Fibroblast of lung (primary cell): Measurements from ENCODE around the gene HSPA13. TPM values are rescaled to one million over a fixed set of nuclear protein-coding genes. Genes with fewer than 3 reads are reported as not detected.

Experiments used
- DNase-seq, 2 donors: peaks; one replicate each; pipeline versions ENCODE4 v3.0.0 to v3.0.0-alpha.2; 2010; ENCODE audit warnings: low read depth in 2 of 2
- H2AFZ ChIP-seq: 2 replicates; pipeline ENCODE4 v1.5.1; 2012; ENCODE audit warnings: low read length, control low read depth, inconsistent platforms
- H3K27ac ChIP-seq: 2 replicates; pipeline ENCODE4 v1.5.1; 2011; ENCODE audit warnings: low read length, control low read depth; ENCODE audit not compliant: insufficient read depth
- H3K27me3 ChIP-seq: 2 replicates; pipeline ENCODE4 v1.5.1; 2011; ENCODE audit warnings: mild to moderate bottlenecking, low read length; ENCODE audit not compliant: control insufficient read depth, insufficient read depth
- H3K36me3 ChIP-seq: 2 replicates; pipeline ENCODE4 v1.5.1; 2011; ENCODE audit warnings: low read length; ENCODE audit not compliant: control insufficient read depth, insufficient read depth
- H3K4me1 ChIP-seq: 2 replicates; pipeline ENCODE4 v1.5.1; 2011; ENCODE audit warnings: low read length; ENCODE audit not compliant: control insufficient read depth, insufficient read depth; ENCODE audit errors: extremely low read depth
- H3K4me2 ChIP-seq: 2 replicates; pipeline ENCODE4 v1.5.1; 2011; ENCODE audit warnings: low read length, control low read depth; ENCODE audit not compliant: insufficient read depth; ENCODE audit errors: extremely low read depth
- H3K4me3 ChIP-seq, 4 experiments: fragments of 200-600 bp in 1 of 4; sonication (generic) in 1 of 4; replicated peaks in 1 of 4; 2 replicates each; pipeline ENCODE4 v1.5.1; 2011 to 2016; ENCODE audit warnings: low read length in 4 of 4, low read depth in 3 of 4, mild to moderate bottlenecking in 3 of 4, control low read depth in 2 of 4, inconsistent platforms in 1 of 4, mixed read lengths in 1 of 4; ENCODE audit not compliant: insufficient read depth in 1 of 4; ENCODE audit errors: control extremely low read depth in 1 of 4
- H3K79me2 ChIP-seq: 2 replicates; pipeline ENCODE4 v1.5.1; 2012; ENCODE audit warnings: mild to moderate bottlenecking, low read length, inconsistent platforms; ENCODE audit not compliant: control insufficient read depth, insufficient read depth
- H3K9ac ChIP-seq: 2 replicates; pipeline ENCODE4 v1.5.1; 2011; ENCODE audit warnings: mild to moderate bottlenecking, low read length, control low read depth; ENCODE audit not compliant: insufficient read depth
- H3K9me3 ChIP-seq: 2 replicates; pipeline ENCODE4 v1.5.1; 2012; ENCODE audit warnings: low read depth, low read length; ENCODE audit not compliant: control insufficient read depth, insufficient read depth
- H4K20me1 ChIP-seq: 2 replicates; pipeline ENCODE4 v1.5.1; 2011; ENCODE audit warnings: low read length; ENCODE audit not compliant: control insufficient read depth, insufficient read depth; ENCODE audit errors: extremely low read depth
- CTCF ChIP-seq, 2 donors: IDR thresholded peaks in 1 of 2; conservative IDR thresholded peaks in 1 of 2; 1 replicate in 1 of 2; 2 replicates in 1 of 2; pipeline ENCODE4 v1.5.1; 2011 to 2012; ENCODE audit warnings: low read length in 2 of 2, control low read depth in 1 of 2, inconsistent platforms in 1 of 2, low read depth in 1 of 2, mild to moderate bottlenecking in 1 of 2
- EZH2 ChIP-seq: IDR thresholded peaks from 2 replicates; pipeline ENCODE4 v1.5.1; 2012; ENCODE audit warnings: low read length, control low read depth, mild to moderate bottlenecking; ENCODE audit errors: missing control alignments
- polyA plus RNA-seq, 2 donors: library from polyadenylated mRNA; depleted of rRNA in 1 of 2; stranded (reverse) in 1 of 2; unstranded in 1 of 2; fragments of >200 nt; gene quantifications; 2 replicates each; pipeline ENCODE4 v1.2.1, GENCODE V29; 2011 to 2012; ENCODE audit warnings: missing spikeins in 1 of 2
- total RNA-seq: library from RNA; depleted of rRNA; stranded (reverse); fragments of >200 nt; gene quantifications from 2 replicates; pipeline ENCODE4 v1.2.1, GENCODE V29; 2014

HSPA13 gene
- total and polyA plus RNA-seq, 2 donors (not counting 1 experiment from before 2014, with no cell fraction given): 39.5 to 63.6 TPM

- no peaks in the 10 kb centered on the region for H4K20me1 ChIP-seq
- no peak for TF ChIP-seq EZH2
- TF ChIP-seq CTCF (conservative IDR thresholded peaks at IDR 0.05 in 1 of 2, IDR thresholded peaks at IDR 0.05 in 1 of 2; ENCODE audit: low read depth in 1 of 2, low read length in 2 of 2): no peak
- no peaks in the 10 kb centered on the region for H3K79me2 ChIP-seq
- H3K27me3 ChIP-seq: no peaks in the 10 kb centered on the region
- no peak overlapping the region for H3K9ac ChIP-seq
- H3K27ac ChIP-seq: no peak overlapping the region
- no peaks in the 10 kb centered on the region for H3K4me1 ChIP-seq
- no peak for DNase-seq
- no peak overlapping the region for H3K4me2 ChIP-seq
- no peaks in the 10 kb centered on the region for H3K36me3 ChIP-seq
- no peak overlapping the region for H3K4me3 ChIP-seq
- no peak overlapping the region for H2AFZ ChIP-seq
- no peaks in the 10 kb centered on the region for H3K9me3 ChIP-seq
Measured at GRCh38 chr21:14356746-14357145, 26.2 kb downstream of the HSPA13 start.

DNA sequence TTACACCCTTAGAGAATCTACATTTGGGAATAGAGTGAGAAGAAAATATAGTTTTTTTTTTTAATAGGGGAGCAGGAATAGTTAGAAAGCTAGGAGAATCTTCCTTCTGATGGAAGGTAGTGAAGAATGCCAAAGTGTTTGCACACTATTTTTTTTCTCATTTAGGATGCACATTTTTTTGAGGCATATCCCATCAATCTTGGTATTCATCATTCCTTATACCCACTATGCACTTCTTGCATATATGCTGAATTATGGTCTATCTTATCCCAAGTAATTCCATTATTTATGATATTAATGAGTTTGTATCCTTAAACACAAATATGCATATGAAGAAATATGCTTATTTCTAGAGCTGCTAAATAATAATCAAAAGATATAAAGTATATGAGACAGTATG lies 28.4 kb downstream of the HSPA13 start:
- DNase-seq: no peak
- H4K20me1 ChIP-seq: no peaks in the 10 kb centered on the region
- H2AFZ ChIP-seq: no peak overlapping the region
- H3K4me2 ChIP-seq: no peak overlapping the region
- no peak overlapping the region for H3K9ac ChIP-seq
- no peaks in the 10 kb centered on the region for H3K27me3 ChIP-seq
- H3K79me2 ChIP-seq: no peaks in the 10 kb centered on the region
- no peak overlapping the region for H3K27ac ChIP-seq
- no peaks in the 10 kb centered on the region for H3K4me1 ChIP-seq
- H3K9me3 ChIP-seq: no peaks in the 10 kb centered on the region
- no peaks in the 10 kb centered on the region for H3K36me3 ChIP-seq
- H3K4me3 ChIP-seq: no peak overlapping the region
- TF ChIP-seq EZH2 (no peak), CTCF (conservative IDR thresholded peaks at IDR 0.05 in 1 of 2, IDR thresholded peaks at IDR 0.05 in 1 of 2; ENCODE audit: low read depth in 1 of 2, low read length in 2 of 2) (no peak)

DNA sequence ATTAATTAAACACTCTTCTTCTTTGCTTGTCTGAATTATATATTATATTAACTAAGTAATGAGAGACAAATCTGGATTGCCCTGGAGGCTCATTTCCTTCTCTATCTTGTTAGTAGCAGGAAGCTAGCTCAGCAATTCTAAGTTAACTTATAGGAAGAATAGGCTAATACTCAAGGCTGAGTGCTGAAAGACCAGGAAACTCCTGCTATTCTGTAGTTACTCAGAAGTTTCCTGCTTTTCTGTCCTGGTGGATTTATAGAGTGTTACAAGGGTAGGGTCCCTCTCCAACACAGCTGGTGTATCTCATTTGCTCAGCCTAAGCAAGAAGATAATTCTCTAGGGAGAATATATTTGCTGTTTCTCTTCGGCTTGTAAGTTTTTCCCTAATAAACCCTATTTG lies 29.2 kb downstream of the HSPA13 start:
- Histone ChIP-seq H3K36me3 (no peaks in the 10 kb centered on the region), H3K4me2 (no peak overlapping the region), H3K4me1 (no peaks in the 10 kb centered on the region), H3K4me3 (no peak overlapping the region), H3K27ac (no peak overlapping the region), H3K9me3 (no peaks in the 10 kb centered on the region), H3K27me3 (no peaks in the 10 kb centered on the region), H3K9ac (no peak overlapping the region), H2AFZ (no peak overlapping the region), H3K79me2 (no peaks in the 10 kb centered on the region), H4K20me1 (no peaks in the 10 kb centered on the region)
- no peak for DNase-seq
- no peak for TF ChIP-seq CTCF (conservative IDR thresholded peaks at IDR 0.05 in 1 of 2, IDR thresholded peaks at IDR 0.05 in 1 of 2; ENCODE audit: low read depth in 1 of 2, low read length in 2 of 2)
- no peak for TF ChIP-seq EZH2
